Panc1 (cell line): ENCODE results near the gene CPXM1.

Experiments
- POLR2AphosphoS5 ChIP-seq: IDR thresholded peaks from 2 replicates; pipeline ENCODE4 v1.6.1; 2012; ENCODE audit warnings: mild to moderate bottlenecking, low read depth, low read length, moderate library complexity
- SIN3A ChIP-seq: IDR thresholded peaks from 2 replicates; pipeline ENCODE4 v1.6.1; 2012; ENCODE audit warnings: low read depth, mild to moderate bottlenecking, low read length, moderate library complexity, borderline replicate concordance; ENCODE audit not compliant: insufficient read depth
- TCF7L2 ChIP-seq: IDR thresholded peaks from 2 replicates; pipeline ENCODE4 v1.6.1; 2011; ENCODE audit warnings: mild to moderate bottlenecking, low read depth, low read length, inconsistent platforms
- TF ChIP-seq, protein P1 (sequence below): fragments of 450-650 bp; IDR thresholded peaks from 2 replicates; pipeline ENCODE4 v1.5.1; 2017; ENCODE audit warnings: mild to moderate bottlenecking
- TF ChIP-seq, protein P2 (sequence below), 2 experiments: IDR thresholded peaks; 2 replicates each; pipeline ENCODE4 v1.6.1; 2011 to 2012; ENCODE audit warnings: low read depth in 2 of 2, control low read depth in 1 of 2, low read length in 1 of 2, mild to moderate bottlenecking in 1 of 2, moderate library complexity in 1 of 2; ENCODE audit not compliant: insufficient read depth in 1 of 2

DNA sequence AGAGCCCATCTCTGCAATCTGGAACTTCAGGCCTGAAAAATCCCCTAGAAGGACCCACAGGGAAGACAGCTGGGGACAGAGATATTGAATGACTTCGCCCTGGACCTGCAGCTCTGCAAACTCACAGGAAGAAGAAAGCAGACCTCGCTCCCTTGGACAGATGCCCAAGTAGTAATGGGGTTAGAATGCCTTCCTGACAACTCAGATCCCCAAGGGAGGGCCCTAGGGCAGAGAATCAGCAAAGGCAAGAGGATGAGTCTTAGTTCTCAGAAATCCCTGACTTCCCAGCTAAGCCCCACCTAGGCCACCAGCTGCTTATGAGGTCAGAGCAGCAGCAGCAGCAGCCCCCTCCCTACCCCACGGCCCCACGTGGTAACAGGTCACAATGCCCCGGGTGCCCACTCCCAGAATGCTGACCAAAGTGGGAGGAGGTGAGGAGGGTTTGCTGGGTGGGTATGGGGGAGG, 14.2 kb upstream of the CPXM1 start, which contains the start of gene C20orf141:
- TF ChIP-seq, protein P1, sequence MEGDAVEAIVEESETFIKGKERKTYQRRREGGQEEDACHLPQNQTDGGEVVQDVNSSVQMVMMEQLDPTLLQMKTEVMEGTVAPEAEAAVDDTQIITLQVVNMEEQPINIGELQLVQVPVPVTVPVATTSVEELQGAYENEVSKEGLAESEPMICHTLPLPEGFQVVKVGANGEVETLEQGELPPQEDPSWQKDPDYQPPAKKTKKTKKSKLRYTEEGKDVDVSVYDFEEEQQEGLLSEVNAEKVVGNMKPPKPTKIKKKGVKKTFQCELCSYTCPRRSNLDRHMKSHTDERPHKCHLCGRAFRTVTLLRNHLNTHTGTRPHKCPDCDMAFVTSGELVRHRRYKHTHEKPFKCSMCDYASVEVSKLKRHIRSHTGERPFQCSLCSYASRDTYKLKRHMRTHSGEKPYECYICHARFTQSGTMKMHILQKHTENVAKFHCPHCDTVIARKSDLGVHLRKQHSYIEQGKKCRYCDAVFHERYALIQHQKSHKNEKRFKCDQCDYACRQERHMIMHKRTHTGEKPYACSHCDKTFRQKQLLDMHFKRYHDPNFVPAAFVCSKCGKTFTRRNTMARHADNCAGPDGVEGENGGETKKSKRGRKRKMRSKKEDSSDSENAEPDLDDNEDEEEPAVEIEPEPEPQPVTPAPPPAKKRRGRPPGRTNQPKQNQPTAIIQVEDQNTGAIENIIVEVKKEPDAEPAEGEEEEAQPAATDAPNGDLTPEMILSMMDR = no peak
- TF ChIP-seq POLR2AphosphoS5 = no peak
- TF ChIP-seq SIN3A = no peak
- TF ChIP-seq, protein P2, sequence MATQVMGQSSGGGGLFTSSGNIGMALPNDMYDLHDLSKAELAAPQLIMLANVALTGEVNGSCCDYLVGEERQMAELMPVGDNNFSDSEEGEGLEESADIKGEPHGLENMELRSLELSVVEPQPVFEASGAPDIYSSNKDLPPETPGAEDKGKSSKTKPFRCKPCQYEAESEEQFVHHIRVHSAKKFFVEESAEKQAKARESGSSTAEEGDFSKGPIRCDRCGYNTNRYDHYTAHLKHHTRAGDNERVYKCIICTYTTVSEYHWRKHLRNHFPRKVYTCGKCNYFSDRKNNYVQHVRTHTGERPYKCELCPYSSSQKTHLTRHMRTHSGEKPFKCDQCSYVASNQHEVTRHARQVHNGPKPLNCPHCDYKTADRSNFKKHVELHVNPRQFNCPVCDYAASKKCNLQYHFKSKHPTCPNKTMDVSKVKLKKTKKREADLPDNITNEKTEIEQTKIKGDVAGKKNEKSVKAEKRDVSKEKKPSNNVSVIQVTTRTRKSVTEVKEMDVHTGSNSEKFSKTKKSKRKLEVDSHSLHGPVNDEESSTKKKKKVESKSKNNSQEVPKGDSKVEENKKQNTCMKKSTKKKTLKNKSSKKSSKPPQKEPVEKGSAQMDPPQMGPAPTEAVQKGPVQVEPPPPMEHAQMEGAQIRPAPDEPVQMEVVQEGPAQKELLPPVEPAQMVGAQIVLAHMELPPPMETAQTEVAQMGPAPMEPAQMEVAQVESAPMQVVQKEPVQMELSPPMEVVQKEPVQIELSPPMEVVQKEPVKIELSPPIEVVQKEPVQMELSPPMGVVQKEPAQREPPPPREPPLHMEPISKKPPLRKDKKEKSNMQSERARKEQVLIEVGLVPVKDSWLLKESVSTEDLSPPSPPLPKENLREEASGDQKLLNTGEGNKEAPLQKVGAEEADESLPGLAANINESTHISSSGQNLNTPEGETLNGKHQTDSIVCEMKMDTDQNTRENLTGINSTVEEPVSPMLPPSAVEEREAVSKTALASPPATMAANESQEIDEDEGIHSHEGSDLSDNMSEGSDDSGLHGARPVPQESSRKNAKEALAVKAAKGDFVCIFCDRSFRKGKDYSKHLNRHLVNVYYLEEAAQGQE (IDR thresholded peaks at IDR 0.05; ENCODE audit: insufficient read depth in 1 of 2, low read depth in 2 of 2, low read length in 1 of 2) = no peak
- no peak for TF ChIP-seq TCF7L2
